ENCODE measurements around the gene CDH3. TPM values are rescaled to one million over a fixed set of nuclear protein-coding genes. Genes with fewer than 3 reads are reported as not detected.
"Not testable (repeated sequence)": the region's sequence is repeated elsewhere in the genome, so short reads cannot be mapped to it uniquely, and the experiment has no call there.

CDH3 gene
- total RNA-seq, 2 donors from 2014 or later = 2.9 to 3.4 TPM

- intact Hi-C loops (cut with DNase I) = loop anchor here in 1 of 2 donors (10.0 kb wide), 1 partner anchor 138 kb away; no protein-coding TSS in a partner anchor
- DNase-seq (ENCODE audit: low spot score) = peak; percentile 25
These were observed 41.8 kb downstream of the CDH3 start for GRCh38 chr16:68686905-68687304.

GRCh38 chr16:68689921-68690320 lies 44.8 kb downstream of the CDH3 start:
- DNase-seq (ENCODE audit: low spot score) = no peak
- intact Hi-C loops (cut with DNase I) = loop anchor here in 1 of 2 donors (10.0 kb wide), 1 partner anchor 135 kb away; no protein-coding TSS in a partner anchor

GRCh38 chr16:68695575-68695974 lies 50.5 kb downstream of the CDH3 start:
- no peak for DNase-seq (ENCODE audit: low spot score)
- intact Hi-C loops (cut with DNase I) = no loop called here

GRCh38 chr16:68696514-68696913 lies 51.4 kb downstream of the CDH3 start:
- intact Hi-C loops (cut with DNase I) = no loop called here
- DNase-seq (ENCODE audit: low spot score) = no peak

- intact Hi-C loops (cut with DNase I) = no loop called here
- no peak for DNase-seq (ENCODE audit: low spot score)
These were observed 53.0 kb downstream of the CDH3 start for GRCh38 chr16:68698091-68698490.

- intact Hi-C loops (cut with DNase I) = no loop called here
- no peak for DNase-seq (ENCODE audit: low spot score)
These were observed 55.0 kb downstream of the CDH3 start for GRCh38 chr16:68700120-68700519.

- intact Hi-C loops (cut with DNase I) = no loop called here
- no peak for DNase-seq (ENCODE audit: low spot score)
These were observed 55.7 kb downstream of the CDH3 start for GRCh38 chr16:68700831-68701230.

GRCh38 chr16:68704232-68704867 lies 59.2 kb downstream of the CDH3 start:
- peak; percentile 84 for DNase-seq (ENCODE audit: low spot score)
- intact Hi-C loops (cut with DNase I) = no loop called here

- intact Hi-C loops (cut with DNase I) = no loop called here
- no peak for DNase-seq (ENCODE audit: low spot score)
These were observed 62.4 kb downstream of the CDH3 start for GRCh38 chr16:68707340-68708152.

- DNase-seq (ENCODE audit: low spot score) = no peak
- intact Hi-C loops (cut with DNase I) = no loop called here
These were observed 65.1 kb downstream of the CDH3 start for GRCh38 chr16:68710211-68710610.

GRCh38 chr16:68711421-68712139 lies 66.5 kb downstream of the CDH3 start:
- no peak for DNase-seq (ENCODE audit: low spot score)
- intact Hi-C loops (cut with DNase I) = no loop called here

- intact Hi-C loops (cut with DNase I) = no loop called here
- no peak for DNase-seq (ENCODE audit: low spot score)
These were observed 68.3 kb downstream of the CDH3 start for GRCh38 chr16:68713361-68713760.

GRCh38 chr16:68715471-68715870 lies 70.4 kb downstream of the CDH3 start:
- no peak for DNase-seq (ENCODE audit: low spot score)
- intact Hi-C loops (cut with DNase I) = no loop called here

GRCh38 chr16:68716516-68716915 lies 71.4 kb downstream of the CDH3 start:
- intact Hi-C loops (cut with DNase I) = not testable (repeated sequence)

GRCh38 chr16:68717684-68718083 lies 72.6 kb downstream of the CDH3 start:
- DNase-seq (ENCODE audit: low spot score) = no peak
- intact Hi-C loops (cut with DNase I) = no loop called here

More at GRCh38 chr16:68716516-68716915, 71.4 kb downstream of the CDH3 start:
- not testable (repeated sequence) for DNase-seq (ENCODE audit: low spot score)

GRCh38 chr16:68718590-68718989 lies 73.5 kb downstream of the CDH3 start:
- intact Hi-C loops (cut with DNase I) = no loop called here
- no peak for DNase-seq (ENCODE audit: low spot score)

GRCh38 chr16:68719993-68720489 lies 74.9 kb downstream of the CDH3 start:
- no peak for DNase-seq (ENCODE audit: low spot score)
- intact Hi-C loops (cut with DNase I) = loop anchor here in 1 of 2 donors (10.0 kb wide), 1 partner anchor 1215 kb away; no protein-coding TSS in a partner anchor

GRCh38 chr16:68722119-68723024 lies 77.3 kb downstream of the CDH3 start:
- intact Hi-C loops (cut with DNase I) = loop anchor here in 1 of 2 donors (10.0 kb wide), 1 partner anchor 1212 kb away; no protein-coding TSS in a partner anchor
- DNase-seq (ENCODE audit: low spot score) = no peak

GRCh38 chr16:68724797-68725196 lies 79.7 kb downstream of the CDH3 start:
- intact Hi-C loops (cut with DNase I) = loop anchor here in 1 of 2 donors (10.0 kb wide), 1 partner anchor 1210 kb away; no protein-coding TSS in a partner anchor

More at GRCh38 chr16:68724797-68725196, 79.7 kb downstream of the CDH3 start:
- no peak for DNase-seq (ENCODE audit: low spot score)
